SK-N-MC (cell line): Measurements from ENCODE around the gene ART1.

Experiments
- DNase-seq: peaks from one replicate; pipeline ENCODE4 v3.0.0-alpha.2; 2011; ENCODE audit warnings: low read depth, low spot score
- H3K27ac ChIP-seq: fragments of 200-600 bp; sonication (generic); 2 replicates; pipeline ENCODE4 v1.5.1; 2016; ENCODE audit warnings: mixed run types
- H3K36me3 ChIP-seq: fragments of 200-600 bp; sonication (generic); 2 replicates; pipeline ENCODE4 v1.6.1; 2017; ENCODE audit warnings: antibody characterized with exemption, low read length, mixed read lengths; ENCODE audit not compliant: insufficient read depth
- H3K4me3 ChIP-seq: fragments of 200-600 bp; sonication (generic); 2 replicates; pipeline ENCODE4 v1.5.1; 2016
- H3K9ac ChIP-seq: fragments of 200-600 bp; sonication (generic); 2 replicates; pipeline ENCODE4 v1.8.0; 2017; ENCODE audit warnings: mixed run types, mixed read lengths; ENCODE audit not compliant: insufficient read length
- H3K9me3 ChIP-seq: fragments of 200-600 bp; sonication (generic); 2 replicates; pipeline ENCODE4 v1.6.1; 2017; ENCODE audit warnings: low read depth, mild to moderate bottlenecking, antibody characterized with exemption, low read length, moderate library complexity, mixed read lengths
- EZH2 ChIP-seq: fragments of 200-600 bp; sonication (generic); IDR thresholded peaks from one replicate; pipeline ENCODE4 v1.6.1; 2017; ENCODE audit warnings: antibody characterized with exemption
- FOXP2 ChIP-seq: optimal IDR thresholded peaks from 2 replicates; pipeline ENCODE3; 2011; ENCODE audit warnings: mild to moderate bottlenecking, moderate library complexity; ENCODE audit not compliant: insufficient read depth; ENCODE audit errors: extremely low read length, control extremely low read depth
- POLR2AphosphoS5 ChIP-seq: IDR thresholded peaks from 2 replicates; pipeline ENCODE4 v1.6.1; 2012; ENCODE audit warnings: mild to moderate bottlenecking, low read depth, low read length, borderline replicate concordance

Gene ART1

GRCh38 chr11:3613998-3614741 is 30.8 kb upstream of the ART1 start:
- no peak overlapping the region for H3K9ac ChIP-seq

DNA sequence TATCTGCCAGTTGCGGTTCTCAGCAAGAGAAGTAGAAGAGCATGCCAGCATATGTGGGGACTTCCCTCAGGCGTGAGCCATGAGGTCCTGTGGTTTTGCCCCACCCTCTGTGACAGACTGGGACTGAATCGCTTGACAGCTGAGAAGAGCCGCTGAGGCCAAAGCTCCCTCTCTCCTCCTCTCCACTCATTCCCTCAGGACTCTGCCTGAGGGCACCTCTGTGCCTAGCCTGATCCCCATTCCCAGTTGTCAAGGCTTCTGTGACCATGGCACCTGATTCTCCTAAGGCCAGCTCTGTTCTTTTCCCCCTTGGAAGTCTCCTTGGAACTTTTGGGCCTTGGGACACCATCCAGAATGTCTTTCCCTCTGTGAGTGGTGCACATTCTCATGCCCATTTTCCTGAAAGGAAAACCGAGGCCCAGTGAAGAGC is 30.2 kb upstream of the ART1 start:
- no peak overlapping the region for H3K27ac ChIP-seq
- no peaks in the 10 kb centered on the region for H3K9me3 ChIP-seq
- DNase-seq = no peak
- TF ChIP-seq EZH2 = no peak
- TF ChIP-seq FOXP2 = no peak
- TF ChIP-seq POLR2AphosphoS5 = no peak
- no peak overlapping the region for H3K4me3 ChIP-seq
- no peak overlapping the region for H3K9ac ChIP-seq
- no peaks in the 10 kb centered on the region for H3K36me3 ChIP-seq

More at GRCh38 chr11:3613998-3614741, 30.8 kb upstream of the ART1 start:
- no peaks in the 10 kb centered on the region for H3K9me3 ChIP-seq
- DNase-seq = no peak
- H3K27ac ChIP-seq = no peak overlapping the region
- no peak for TF ChIP-seq EZH2
- no peak for TF ChIP-seq POLR2AphosphoS5
- no peak for TF ChIP-seq FOXP2
- no peak overlapping the region for H3K4me3 ChIP-seq
- H3K36me3 ChIP-seq = no peaks in the 10 kb centered on the region

- no peak overlapping the region for H3K4me3 ChIP-seq
- DNase-seq = no peak
Measured at GRCh38 chr11:3615998-3616397, 28.9 kb upstream of the ART1 start.

DNA sequence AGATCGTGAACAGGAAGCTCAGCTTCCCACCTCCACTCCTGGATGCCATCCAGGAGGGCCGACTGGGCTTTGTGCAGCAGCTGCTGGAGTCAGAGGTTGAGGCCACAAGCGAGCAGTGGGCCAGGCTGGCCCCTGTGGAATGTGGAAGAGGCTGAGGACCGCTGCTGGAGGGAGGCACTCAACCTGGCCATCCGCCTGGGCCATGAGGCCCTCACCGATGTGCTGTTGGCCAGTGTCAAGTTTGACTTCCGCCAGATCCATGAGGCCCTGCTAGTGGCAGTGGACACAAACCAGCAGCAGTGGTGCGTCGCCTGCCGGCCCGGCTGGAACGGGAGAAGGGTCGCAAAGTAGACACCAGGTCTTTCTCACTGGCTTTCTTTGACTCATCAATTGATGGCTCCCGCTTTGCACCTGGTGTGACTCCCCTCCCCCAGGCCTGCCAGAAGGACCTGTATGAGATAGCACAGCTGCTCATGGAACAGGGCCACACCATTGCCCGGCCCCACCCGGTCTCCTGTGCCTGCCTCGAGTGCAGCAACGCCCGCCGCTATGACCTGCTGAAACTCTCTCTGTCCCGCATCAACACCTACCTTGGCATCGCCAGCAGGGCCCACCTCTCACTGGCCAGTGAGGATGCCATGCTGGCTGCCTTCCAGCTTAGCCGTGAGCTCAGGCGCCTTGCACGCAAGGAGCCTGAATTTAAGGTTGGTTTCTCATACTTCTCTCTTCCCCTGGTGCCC is 28.0 kb upstream of the ART1 start:
- Histone ChIP-seq H3K4me3 (no peak overlapping the region), H3K9me3 (no peaks in the 10 kb centered on the region), H3K9ac (no peak overlapping the region), H3K36me3 (no peaks in the 10 kb centered on the region), H3K27ac (no peak overlapping the region)
- TF ChIP-seq FOXP2 (no peak), EZH2 (no peak), POLR2AphosphoS5 (no peak)
- no peak for DNase-seq

More at GRCh38 chr11:3615998-3616397, 28.9 kb upstream of the ART1 start:
- TF ChIP-seq POLR2AphosphoS5 (no peak), EZH2 (no peak), FOXP2 (no peak)
- no peak overlapping the region for H3K27ac ChIP-seq
- no peak overlapping the region for H3K9ac ChIP-seq
- no peaks in the 10 kb centered on the region for H3K9me3 ChIP-seq
- no peaks in the 10 kb centered on the region for H3K36me3 ChIP-seq

GRCh38 chr11:3617990-3618389 is 26.9 kb upstream of the ART1 start:
- H3K4me3 ChIP-seq = no peak overlapping the region
- no peak overlapping the region for H3K27ac ChIP-seq
- H3K9ac ChIP-seq = no peak overlapping the region
- no peak for TF ChIP-seq POLR2AphosphoS5
- no peak for TF ChIP-seq FOXP2
- TF ChIP-seq EZH2 = no peak
- no peaks in the 10 kb centered on the region for H3K36me3 ChIP-seq
- no peaks in the 10 kb centered on the region for H3K9me3 ChIP-seq
- no peak for DNase-seq

DNA sequence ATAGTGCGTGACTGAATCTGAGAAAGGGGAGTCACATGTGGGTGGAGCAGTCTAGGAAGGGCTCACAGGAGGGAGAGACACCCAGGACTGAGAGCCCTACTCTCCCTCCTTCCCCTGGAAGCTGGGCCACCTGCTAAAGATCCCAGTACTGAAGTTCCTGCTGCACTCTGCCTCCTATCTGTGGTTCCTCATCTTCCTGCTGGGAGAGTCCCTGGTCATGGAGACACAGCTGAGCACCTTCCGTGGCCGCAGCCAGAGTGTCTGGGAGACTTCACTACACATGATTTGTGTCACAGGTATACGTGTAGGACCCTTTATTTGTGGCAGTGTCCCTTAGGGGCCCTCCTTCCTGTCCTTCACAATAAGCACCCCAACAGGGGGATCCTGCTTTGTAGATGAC is 22.4 kb upstream of the ART1 start:
- no peak for DNase-seq
- Histone ChIP-seq H3K4me3 (no peak overlapping the region), H3K36me3 (no peaks in the 10 kb centered on the region), H3K9me3 (no peaks in the 10 kb centered on the region), H3K9ac (no peak overlapping the region), H3K27ac (no peak overlapping the region)
- TF ChIP-seq EZH2 = no peak
- no peak for TF ChIP-seq FOXP2
- no peak for TF ChIP-seq POLR2AphosphoS5

DNA sequence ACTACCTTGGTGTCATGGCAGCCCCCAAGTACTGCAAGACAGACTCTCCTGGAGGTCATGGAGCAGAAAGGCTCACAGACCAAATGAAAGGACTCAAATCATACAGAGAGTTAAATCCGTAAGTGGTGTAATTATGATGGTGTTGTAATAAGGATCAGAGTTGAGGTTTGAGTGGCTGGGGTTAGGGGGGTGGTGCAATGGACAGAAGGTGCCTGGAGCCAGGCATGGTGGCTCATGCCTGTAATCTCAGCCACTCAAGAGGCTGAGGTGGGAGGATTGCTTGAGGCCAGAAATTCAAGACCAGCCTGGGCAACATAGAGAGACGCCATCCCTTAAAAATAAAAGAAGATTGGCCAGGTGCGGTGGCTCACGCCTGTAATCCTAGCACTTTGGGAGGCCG is 21.8 kb upstream of the ART1 start:
- Histone ChIP-seq H3K36me3 (no peaks in the 10 kb centered on the region), H3K27ac (no peak overlapping the region), H3K9ac (no peak overlapping the region), H3K9me3 (no peaks in the 10 kb centered on the region), H3K4me3 (no peak overlapping the region)
- DNase-seq = no peak
- no peak for TF ChIP-seq EZH2
- no peak for TF ChIP-seq FOXP2
- TF ChIP-seq POLR2AphosphoS5 = no peak

GRCh38 chr11:3623767-3624458 is 21.0 kb upstream of the ART1 start:
- H3K36me3 ChIP-seq = no peaks in the 10 kb centered on the region
- no peak overlapping the region for H3K9ac ChIP-seq
- no peak overlapping the region for H3K27ac ChIP-seq
- no peak for TF ChIP-seq EZH2
- TF ChIP-seq POLR2AphosphoS5 = no peak
- no peak for TF ChIP-seq FOXP2
- no peaks in the 10 kb centered on the region for H3K9me3 ChIP-seq
- H3K4me3 ChIP-seq = no peak overlapping the region
- no peak for DNase-seq
